GM18526 (cell line): ENCODE measurements around the gene TFPI2.

Experiments
- POLR2A ChIP-seq: IDR thresholded peaks from 3 replicates; pipeline ENCODE4 v1.6.1; 2011; ENCODE audit not compliant: insufficient read length; ENCODE audit errors: extremely low read depth

The TFPI2 gene

DNA sequence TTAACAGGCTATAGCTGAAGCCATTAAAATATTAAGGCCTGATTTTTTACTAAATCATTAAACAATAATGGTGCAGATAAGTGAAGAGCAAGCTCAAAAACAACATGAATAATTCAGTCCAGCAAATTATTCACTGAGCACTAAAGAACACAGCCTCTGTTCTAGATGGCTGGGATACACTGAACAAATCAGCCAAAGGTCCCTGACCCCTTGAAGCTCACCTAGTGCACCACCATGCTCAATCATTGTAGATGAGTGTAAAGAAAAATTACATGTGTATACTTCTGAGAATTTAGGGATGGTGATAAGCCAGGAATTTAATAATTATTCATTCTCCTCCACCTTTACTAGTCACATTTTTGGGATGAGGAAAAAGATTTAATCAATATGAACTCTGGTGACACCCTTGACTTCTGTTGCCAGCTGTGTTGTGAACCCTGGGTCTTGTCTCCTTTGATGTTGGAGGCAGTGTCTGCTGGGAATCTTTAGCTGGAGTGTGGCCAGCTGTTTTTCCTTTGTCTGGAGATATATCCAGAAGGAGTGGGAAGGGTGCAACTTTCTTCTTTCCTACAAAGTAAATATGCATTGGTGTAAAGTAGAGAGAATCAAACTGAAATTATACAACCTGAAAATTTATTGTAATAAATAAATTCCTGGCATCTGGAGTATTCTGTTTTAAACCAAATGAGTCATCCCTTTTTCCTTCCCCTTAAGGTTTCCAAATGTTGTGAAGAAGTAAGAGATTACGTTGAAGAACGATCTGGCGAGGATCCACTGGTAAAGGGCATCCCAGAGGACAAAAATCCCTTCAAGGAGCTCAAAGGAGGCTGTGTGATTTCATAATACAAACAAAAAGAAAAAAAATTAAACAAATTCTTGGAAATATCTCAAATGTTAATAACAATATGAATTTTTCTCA is 19.8 kb upstream of the TFPI2 start:
- TF ChIP-seq POLR2A: no peak

DNA sequence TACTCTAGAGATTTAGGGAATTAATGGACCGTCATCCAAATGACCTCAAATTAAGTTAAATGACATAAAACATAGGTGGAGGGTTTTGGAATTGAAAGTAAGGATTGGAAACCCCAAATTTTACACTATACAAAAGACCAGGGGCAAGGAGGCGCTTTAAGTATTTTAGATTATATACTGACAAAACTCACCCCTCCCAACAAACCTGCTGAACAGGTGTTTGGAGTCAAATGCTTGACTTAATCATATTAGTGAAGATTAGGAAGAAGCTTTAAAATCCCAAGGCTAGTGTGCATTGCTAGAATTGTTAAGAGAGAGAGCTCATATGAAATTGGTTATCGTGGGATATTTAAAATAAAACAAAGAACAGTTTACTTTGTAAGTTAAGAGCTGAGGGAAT is 15.7 kb upstream of the TFPI2 start, which contains the start of gene GNGT1:
TSS of gene GNGT1 (plus strand) at position 301 of the 400 bp plus-strand sequence. CDS start 180 bp downstream, outside the sequence.
- TF ChIP-seq POLR2A: no peak

DNA sequence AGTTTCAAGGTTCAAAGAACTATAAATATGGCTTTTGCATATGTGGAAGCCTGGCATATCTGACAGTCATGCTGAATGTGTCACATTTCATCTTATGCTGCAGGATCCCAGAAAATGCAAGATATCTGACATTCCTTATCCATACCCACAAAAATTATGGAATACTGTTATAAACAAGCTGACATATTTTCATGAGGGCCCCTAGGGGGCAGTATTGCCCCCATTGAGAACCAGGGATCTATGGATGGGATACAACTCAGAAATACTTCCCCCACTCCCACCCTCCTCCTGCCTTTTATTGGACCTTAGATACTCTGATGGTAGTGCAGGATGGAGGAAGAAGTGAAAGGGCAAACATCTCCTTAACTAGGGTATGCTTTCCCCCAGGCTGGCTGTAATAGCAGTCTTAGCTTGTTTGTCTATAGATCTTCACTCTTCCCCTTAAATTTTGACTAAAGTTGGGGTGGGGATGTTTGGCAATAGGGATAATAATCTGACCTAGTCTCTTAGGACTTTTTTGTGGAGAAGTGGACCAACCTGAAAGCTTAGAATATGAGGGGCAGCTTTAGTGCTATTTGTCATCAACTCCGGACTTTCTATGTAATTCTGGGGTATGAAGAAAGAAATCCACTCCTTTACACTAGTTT is 12.3 kb upstream of the TFPI2 start:
- TF ChIP-seq POLR2A: no peak

DNA sequence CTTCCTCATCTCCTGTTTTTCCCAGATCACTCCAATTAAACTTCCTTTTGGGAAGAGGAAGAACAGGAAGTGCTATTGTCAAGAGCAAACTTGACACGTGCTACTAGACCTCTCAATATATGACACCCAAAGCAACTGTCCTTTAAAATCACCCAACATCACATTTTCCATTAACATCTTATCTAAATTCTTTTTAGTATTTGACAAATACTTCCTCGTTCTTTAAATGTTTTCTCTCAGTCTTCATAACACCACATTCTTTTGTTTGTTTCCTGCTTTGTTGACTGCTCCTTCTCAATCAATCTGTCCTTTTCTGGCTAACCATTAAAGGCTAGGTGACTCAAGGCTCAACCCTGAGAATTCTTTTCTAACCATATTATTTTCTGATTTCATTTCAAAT is 7.1 kb upstream of the TFPI2 start:
- no peak for TF ChIP-seq POLR2A

DNA sequence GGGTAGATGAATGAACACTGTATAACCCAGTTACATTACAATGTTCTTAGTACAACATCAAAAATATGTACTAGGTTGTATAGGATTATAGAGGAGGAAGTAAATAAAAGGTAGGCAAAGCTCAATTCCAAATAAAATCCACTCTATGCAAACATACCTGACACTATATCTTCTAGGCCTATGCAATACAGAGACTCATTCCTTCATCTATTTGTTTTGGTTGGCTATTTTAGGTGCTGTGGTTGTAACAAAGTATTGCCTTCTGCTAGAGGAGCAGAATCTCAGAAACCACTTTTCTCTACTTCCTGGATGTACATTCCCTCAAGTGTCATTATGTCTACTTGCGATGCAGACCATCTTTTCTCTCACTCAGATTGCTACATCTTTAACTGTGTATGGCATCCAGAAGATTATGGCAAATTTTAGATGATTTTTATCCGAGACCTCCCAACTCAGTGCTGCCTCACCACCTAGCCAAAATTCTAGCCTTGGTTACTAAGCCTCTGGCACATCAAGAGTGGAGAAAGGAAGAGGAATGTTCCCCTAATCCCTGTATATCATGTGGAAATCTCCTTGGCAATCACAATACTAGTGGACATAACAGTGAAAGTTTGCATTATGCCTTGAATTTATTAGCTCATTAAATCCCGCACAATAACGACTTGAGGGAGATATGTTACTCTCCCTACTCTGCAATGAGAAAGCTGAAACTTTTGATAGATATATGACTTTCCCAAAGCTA is 5.5 kb upstream of the TFPI2 start:
- no peak for TF ChIP-seq POLR2A

DNA sequence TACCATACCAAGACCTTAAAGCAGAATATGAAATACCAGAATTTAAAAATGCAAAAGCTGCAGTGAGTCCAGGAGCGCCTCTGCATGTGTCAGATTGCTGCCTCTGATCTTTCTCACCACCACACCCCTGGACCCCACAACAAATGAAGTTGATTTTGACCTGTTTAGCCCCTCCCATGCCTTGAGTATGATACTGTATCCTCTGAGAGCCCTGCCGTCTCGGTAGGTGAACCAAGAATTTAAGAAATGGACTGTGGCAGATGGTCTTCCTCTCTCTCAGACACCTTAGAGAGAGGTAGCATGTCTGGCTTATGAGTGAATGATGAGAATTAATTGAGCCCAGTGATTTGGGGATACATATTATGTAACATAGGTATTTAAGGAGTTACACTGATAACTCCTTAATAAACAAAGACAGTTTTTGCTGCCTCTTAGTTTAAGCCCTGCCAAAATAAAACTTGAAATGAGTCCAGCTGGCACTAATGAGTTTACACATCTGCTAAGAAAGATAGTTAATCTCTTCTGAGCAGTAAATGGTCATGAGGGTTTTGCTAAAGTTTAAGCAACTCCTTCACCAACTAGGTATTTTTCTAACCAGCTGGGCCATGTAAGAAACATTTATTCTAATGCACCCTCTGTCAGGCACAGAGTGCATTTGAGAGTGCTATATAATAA is 4.5 kb upstream of the TFPI2 start:
- TF ChIP-seq POLR2A: no peak

DNA sequence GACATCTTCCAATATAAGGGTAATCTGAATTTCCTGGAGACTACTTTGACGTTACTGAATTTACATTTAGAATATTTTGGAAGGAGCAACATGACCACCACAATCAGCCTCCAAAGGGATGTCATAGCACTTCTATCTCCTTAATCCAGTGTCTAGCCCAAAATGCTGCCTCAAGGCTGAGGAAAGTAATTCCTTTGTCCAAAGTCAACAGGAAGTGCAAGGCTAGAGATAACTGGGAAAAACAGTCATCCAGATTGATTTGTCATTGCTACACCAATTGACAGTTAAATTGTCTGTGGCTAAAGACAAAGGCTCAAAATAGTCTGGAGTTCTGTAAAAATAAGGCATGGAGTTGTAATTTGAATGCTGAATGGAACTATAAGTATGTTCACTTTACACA is 3.9 kb upstream of the TFPI2 start:
- no peak for TF ChIP-seq POLR2A

DNA sequence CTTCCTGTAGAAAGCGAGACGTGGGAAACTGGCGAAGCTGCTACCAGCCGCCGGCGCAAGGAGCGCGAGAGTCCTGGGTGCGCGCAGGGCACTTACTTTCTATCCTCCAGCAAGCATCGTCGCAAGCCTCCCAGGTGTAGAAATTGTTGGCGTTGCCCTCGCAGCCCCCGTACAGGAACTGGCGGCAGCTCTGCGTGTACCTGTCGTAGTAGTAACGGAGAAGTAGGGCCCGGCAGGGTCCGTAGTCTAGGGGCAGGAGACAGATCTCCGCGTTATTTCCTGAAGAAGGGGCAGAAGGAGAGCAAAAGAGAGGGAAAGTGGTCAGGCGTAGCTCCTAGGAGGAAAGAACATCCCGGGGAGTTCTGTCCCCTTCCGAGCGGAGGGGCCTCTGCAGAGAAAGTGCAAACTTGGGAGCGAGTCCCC is 501 bp downstream of the TFPI2 start:
- no peak for TF ChIP-seq POLR2A

DNA sequence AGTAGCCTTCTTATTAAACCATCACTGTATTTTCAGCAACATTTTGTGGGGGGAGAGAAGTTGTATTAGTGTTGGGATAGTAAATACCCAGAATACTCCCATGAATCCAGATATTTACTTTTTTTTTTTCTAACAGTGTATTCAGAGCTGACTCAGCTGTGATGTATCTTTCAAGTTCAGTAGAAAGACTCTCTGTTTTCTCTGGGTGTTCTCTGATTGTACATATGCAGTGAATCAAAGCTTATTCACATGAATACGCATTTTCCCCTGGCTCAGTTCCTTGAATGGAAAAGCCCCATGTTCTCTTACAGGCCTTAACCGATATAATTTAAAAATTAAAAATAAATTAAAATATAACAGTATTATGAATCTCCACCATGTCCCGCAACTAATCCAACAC is 1.3 kb downstream of the TFPI2 start:
- no peak for TF ChIP-seq POLR2A

DNA sequence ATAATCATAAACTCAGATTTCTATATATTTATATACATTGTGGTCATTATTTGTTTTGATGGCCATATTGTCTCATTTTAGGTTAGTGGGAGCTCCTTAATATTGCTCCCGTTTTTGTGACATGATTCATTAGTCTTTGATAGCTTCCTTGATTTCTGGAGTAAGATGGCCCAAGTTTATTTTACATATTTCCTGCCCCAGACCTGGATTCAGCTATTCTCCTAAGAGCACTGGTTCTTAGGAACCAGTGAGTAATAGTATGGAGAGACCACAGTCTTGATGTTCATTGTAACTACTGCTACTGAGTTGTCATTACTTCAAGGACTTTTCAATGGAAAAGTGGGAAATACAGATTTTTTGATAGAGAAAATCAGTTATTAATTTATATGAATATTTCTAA is 6.0 kb downstream of the TFPI2 start:
- TF ChIP-seq POLR2A: no peak

DNA sequence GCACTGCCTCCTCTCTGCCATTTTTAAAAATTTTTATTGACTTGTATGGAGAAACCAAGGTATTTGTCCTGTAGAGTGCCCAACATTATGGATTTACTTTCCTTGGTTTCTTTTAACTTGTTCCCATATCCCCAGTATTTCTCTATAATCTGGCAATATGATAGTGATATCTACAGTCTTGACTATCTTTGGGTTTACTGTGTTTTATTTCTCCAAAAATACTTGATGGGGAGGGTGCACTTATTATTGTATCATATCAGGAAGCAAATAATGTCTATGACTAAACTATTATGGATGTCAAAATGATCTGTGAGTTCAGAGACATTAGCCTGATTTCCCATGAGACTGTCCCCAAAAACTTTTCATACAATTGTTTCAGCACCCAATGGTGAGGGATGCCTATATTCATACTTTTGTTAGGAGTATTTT is 6.6 kb downstream of the TFPI2 start:
- TF ChIP-seq POLR2A: no peak

DNA sequence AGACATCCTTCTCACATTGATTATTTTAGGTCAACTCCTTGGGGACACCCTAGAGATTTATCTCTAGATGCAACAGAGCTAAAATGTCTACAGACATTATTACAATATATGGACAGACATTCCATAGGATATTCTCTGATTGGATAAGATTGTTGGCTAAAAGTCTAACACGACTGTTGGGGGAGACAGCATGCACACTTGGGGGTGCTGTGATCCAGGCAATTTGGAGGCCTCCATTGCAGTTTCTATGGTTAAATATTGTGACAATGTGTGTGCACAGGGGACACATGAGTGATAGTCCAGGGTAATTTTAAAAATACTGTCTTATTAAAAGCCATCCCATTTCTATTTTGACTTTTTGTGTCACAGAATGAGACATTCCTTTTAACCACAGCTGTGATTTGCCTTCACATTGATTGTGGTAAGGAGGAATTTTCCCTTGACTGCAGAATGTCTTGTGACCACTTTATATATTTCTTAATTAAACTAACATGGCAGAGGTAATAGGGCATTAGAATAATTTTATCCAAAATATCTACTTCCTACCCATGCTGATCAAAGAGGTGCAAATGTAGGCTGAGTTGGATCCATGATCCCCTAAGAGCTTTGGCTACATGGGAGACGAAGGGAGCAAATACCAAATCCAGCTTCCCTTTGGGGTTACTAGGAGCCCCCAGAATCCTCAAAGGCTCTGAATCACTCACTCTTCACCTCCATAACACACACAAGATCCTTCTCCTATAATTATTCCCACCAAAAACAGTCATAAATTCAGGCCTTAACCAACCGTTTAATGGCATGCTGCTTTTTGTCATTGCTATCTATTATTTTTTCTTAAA is 7.3 kb downstream of the TFPI2 start:
- TF ChIP-seq POLR2A: no peak

DNA sequence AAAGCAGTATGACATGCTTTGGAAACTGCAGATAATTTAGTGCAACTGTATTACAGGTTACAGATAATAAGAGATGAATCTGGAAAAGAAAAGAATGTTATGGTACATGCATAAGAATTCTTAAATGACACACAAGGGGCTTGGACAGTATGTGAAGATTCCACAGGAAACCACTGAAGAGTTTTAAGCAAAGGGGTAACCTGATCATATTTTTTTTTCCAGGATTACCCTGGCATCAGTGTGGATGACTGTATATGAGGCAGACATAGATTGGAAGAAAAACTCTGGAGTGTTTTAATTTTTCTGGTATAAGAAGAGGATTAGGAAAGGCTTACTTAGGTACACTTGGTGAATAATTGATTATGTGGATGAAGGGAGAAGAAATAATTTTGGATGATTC is 8.1 kb downstream of the TFPI2 start:
- TF ChIP-seq POLR2A: no peak

DNA sequence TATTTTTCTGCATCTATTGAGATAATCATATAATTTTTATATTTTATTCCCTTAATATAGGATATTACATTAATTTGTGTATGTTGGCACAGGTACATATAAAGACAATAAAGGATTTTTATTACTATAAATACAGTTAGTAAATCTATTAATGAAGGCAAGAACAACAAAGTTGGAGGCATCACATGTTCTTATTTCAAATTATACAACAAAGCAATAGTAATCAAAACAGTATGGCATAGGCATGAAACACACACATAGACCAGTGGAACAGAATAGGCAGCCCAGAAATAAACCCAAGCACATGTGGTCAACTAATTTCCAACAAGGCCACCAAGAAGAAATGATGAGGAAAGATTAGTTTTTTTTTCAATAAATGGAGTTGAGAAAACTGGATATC is 11.2 kb downstream of the TFPI2 start:
- TF ChIP-seq POLR2A: no peak
